HG02943 (cell line): ENCODE data around the gene TMEM80.

Experiments used
- ATAC-seq: cut with Tn5 transposase; IDR thresholded peaks from one replicate; pipeline ENCODE4 v1.9.1; 2021; ENCODE audit warnings: mild to moderate bottlenecking, low read depth, moderate library complexity; ENCODE audit not compliant: unreplicated experiment

TMEM80 gene

GRCh38 chr11:698493-699115 lies 3.0 kb downstream of the TMEM80 start:
- no peak for ATAC-seq

DNA sequence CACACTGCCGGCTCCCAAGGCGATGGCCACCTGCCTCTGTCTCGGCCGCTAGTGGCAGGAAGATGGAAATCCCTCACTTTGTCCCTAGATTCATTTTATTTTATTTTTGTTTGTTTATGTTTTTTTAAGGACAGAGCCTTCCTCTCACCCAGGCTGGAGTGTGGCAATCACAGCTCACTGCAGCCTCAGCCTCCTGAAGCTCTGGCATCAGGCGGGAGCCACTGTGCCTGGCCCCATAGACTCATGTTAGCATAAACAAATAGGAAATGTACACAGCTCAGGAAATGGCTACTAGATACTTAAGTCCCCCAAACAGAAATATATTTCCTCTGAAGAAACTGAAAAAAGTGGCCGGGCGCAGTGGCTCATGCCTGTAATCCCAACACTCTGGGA lies 3.5 kb downstream of the TMEM80 start:
- ATAC-seq, result no peak

DNA sequence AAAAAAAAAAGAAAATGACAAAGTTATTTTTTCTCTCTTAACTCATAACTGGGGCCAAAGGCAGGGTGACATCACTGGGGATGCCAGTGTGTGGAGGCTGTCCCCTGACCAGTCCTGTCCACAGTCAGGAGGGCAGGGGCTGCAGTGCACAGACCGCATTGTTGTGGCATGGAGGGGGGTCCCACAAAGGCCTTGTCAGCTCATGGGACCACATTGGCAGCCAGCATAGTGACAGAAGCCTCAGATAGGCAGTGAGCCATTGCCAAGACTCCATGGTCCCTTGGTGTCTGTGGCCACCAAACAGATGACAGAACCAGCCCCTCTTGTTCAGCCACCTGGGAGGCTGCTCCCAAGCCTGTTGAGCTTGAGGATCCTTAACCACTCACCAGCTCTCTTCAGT lies 4.1 kb downstream of the TMEM80 start:
- ATAC-seq, result no peak

DNA sequence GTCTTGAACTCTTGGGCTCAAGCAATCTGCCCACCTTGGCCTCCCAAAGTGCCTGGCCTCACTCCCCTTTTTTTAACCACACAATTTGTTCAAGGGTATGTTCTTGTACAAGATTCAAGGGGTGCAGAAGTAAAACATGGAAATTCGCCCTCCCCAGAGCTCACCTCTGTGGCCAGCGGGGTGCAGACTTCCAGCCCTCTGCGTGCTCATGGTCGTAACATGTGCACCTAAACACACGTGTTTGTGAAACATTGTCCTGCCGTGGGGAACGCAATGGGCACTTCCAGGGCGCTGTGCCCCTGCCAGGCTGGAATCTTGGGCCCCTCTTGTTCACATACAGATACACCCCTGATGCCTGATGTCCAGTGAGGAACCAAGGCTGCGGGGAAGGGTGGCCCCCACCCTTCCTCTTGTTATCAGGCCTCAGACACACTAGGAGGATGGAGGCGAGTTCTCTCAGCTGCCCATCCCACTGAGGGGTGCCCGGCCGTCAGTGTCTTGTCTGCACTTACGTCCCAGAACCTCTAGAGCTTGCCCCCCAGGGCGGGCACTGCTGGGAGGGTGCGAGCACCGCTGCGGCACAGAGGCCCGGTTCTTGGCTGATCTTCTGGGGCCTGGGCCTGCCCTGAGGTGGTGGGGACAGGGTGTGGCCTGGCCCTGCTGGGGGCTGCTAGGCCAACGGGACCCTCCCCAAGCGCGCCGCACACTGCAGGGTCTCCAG lies 6.3 kb downstream of the TMEM80 start:
- ATAC-seq, result no peak

DNA sequence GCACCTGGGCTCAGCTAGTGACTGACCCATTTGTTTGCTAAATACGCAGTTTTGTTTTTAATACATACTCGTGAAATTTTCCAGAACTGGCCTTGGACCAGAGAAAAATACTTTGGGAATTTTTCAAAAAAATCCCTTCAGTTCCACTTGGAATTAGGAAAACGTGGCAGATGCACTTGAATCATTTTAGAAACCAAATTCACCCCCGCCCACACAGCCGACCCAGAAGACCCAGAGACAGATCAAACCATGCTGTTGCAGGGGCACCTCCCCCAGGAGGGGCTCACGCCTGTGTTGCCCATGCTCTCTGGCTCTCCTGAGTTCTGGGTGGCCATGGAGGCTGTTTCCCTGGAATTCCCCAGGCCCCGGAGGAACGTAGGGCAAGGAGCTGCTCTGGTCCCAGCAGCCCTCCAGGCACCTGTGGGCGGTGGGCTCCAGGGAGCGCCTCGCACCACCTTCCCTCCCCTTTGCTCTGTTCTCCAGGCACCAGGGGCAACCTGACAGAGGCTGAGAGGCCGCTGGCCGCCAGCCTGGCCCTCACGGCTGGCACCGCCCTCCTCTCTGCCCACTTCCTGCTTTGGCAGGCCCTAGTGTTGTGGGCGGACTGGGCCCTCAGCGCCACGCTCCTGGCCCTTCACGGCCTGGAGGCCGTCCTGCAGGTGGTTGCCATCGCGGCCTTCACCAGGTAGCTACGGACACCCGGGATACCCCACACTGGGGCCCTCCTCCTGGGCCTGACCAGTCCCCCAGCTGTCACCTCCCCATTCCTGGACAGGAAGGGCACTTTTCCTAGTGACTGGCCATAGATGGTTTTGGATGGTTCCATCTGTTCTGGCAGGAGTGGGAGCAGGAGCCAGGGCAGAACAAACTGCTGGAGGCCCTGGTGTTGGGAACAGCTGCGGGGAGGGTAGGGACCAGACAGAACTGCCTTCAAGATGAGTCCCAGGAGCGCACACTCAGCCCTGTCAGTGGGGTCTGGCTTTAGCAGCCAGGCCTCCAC lies 7.1 kb downstream of the TMEM80 start:
- ATAC-seq, result no peak

DNA sequence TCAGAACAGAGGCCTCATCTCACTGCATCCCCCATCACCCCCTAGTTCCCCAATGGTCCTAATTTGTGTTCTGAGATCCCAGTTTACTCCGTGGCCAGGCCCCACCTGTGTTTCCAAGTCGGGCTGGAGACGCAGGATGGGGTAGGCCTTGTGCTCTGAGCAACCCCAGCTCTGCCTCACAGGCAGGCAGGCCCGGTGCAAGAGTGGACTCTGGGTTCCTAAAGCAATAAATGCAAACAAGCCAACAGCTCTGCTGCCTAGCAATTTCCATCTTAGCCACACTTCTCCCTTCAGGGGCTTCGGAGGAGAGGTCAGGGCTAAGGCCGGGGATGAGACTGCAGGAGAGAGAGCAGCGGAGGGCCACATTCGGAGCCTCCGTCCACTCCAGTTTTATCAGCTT lies 7.9 kb downstream of the TMEM80 start:
- ATAC-seq, result no peak

GRCh38 chr11:704228-704674 lies 8.6 kb downstream of the TMEM80 start:
- ATAC-seq, result no peak

- ATAC-seq, result no peak
Observed at GRCh38 chr11:704781-705645, 9.4 kb downstream of the TMEM80 start.

GRCh38 chr11:705646-706438 lies 10.2 kb downstream of the TMEM80 start, which contains the start of gene EPS8L2:
Gene EPS8L2 (plus strand): TSS chr11:706231. CDS start chr11:709408, 3,177 bp downstream.
- no peak for ATAC-seq

GRCh38 chr11:706439-706956 lies 10.9 kb downstream of the TMEM80 start:
- no peak for ATAC-seq

DNA sequence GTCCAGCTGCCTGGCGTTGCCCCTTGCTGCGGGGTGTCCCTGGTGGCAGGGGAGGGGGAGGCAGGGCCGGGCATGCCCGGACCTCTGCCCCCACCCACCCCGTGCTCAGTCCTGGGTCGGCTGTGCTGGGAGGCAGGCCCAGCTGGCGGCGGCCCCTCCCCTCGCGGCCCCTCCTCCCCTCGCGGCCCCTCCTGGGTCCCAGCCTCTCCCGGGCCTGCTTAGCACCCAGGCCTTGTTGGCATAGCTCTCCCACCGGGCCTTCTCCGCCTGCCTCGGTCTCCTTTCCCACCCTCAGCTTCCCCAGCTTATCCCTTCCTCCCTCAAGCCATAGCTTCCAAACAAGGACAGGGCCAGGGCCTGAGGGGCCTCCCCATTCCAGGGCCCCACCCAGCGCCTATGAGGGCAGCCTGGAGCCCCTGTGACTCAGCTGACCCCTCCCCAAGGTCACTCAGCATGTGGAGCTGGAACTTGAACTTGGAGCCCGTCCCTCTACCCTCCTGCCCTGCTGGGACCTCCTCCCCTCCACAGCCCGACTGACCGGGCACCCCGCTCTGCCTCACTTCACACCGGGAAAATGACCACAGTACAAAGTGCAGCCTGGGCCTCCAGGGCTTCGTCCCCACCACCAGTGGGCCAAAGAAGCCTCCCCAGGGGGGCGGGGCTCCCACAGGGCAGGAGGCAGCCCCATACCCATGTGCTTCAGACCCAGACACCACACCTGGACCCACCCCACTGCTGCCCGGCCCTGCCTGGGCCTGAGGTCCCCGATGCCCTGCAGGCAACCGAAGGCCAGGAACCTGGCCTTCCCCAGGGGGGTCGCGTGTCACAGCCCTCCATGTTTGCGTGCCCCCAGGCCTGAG lies 11.6 kb downstream of the TMEM80 start:
- no peak for ATAC-seq

DNA sequence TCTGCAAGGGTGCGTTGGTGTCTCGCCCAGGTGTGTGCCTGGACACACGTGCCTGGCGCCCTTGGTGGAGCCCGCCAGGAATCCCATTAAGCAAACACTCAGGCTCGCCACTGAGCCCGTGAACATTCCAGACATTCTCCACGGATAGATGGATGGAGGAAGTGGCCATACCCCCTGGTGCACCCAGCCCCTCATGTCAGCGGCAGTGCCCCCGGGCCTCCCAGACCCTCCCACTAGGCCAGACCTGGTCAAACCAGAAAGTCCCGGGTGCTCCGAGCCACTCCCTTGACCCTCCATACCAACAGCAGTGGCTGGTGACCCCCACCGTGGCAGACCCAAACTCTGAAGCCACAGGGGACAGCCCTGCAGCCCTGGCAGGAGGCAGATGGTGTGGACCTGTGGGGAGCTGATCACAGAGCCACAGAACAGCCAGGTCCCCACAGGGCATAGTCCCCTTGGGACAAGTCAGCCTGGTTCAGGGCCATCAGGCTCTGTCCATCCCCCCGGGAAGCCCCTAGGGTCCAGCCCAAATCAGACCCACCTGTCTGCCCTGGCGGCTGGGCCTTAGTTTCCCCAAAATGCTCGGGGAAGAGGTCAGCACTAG lies 12.3 kb downstream of the TMEM80 start:
- no peak for ATAC-seq

DNA sequence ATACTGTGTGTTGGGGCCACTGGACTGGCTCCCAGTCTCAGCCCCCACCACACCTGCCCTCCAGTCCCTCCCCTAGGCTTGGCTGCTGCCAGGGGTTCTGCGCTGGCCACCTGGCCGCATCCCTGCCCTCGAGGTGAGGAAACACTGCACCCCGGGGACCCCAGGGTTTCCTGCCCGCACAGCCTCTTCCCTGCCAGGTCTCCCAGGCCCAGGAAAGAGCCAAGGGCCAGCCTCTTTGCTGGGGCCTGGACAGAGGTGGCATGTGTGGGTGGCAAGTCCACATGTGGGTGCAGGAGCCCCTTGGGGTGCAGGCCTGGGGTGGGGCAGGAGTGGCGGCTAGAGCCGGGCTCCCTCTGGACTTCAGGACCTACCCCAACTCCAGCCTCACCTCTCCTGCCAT lies 12.9 kb downstream of the TMEM80 start:
- no peak for ATAC-seq

DNA sequence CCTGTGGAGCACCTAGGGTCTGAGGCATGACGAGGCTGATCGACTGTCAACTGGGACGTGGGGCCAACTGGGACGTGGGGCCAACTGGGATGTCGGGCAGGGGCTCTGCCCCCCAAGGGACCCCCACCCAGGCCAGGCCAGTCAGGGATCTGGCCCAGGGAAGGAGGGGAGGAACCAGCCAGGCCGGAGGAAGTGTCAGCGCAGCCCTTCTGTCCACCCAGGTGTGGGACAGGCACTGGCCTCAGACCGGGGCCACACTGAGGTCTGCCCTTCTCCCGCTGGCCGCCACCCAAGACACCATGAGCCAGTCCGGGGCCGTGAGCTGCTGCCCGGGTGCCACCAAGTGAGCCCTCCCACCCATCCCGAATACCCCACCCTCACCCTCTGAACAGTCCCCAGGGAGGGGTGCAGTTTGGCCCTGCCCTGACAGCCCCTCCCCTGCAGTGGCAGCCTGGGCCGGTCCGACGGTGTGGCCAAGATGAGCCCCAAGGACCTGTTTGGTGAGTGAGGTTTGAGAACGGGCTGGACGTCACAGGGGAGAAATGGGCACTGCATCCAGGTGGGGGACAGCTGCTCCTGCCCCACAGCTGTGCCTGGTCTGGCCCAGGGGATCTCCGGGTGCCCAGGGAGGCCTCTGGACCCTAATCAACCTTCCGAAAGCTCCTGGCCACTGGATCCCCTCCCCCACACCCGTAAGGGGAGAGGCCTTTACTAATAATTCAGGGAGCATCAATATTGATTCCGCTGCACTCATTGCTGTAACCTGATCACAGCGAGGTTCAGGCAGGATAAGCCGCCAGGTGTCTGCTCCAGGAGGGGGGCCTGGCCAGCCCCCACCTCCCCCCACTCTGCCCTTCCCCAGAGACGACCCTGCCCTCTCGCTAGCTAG lies 13.7 kb downstream of the TMEM80 start:
- ATAC-seq, result no peak

DNA sequence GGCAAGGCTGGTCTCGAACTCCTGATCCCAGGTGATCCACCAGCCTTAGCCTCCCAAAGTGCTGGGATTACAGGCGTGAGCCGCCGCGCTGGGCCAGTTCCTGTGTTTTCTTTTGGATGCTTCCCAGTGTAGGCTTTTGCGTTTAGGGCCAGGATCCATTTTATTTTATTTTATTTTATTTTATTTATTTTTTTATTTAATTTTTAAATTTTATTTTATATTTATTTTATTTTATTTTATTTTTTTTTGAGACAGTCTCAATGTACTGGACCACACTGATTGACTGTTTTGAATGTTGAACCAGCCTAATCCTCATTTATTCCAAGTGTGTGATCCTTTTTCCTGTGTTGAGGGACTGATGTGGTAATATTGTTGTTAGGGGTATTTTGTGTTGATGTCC lies 18.8 kb downstream of the TMEM80 start:
- no peak for ATAC-seq

GRCh38 chr11:719214-720016 lies 23.8 kb downstream of the TMEM80 start:
- no peak for ATAC-seq
